ENCODE measurements around the gene C13orf42.

GRCh38 chr13:51050021-51050830 lies 60.8 kb downstream of the C13orf42 start:
- TF ChIP-seq CTCF (IDR thresholded peaks at IDR 0.05) (no peak), POLR2A (IDR thresholded peaks at IDR 0.05) (no peak)
